ENCODE results near the gene NIPAL3. TPM values are rescaled to one million over a fixed set of nuclear protein-coding genes. Genes with fewer than 3 reads are reported as not detected.

NIPAL3 gene
- total RNA-seq, 1 donor from 2014 or later, result 21.3 TPM

DNA sequence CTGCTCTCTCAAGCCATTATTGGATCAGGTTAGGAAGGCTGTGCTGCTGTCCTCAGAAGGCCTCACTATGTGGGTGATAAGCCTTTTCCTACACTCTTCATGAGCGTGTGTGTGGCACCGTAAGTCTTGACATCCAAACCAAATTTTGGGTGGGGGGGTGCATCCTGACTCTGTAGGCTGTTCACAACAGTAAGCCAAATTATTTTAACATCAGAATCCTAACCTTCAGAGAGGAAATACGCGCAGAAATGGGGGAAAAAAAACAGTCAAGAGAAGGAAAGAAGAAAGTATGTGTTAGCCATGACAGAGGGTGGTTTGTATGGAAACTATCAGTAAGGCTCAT is 23.0 kb upstream of the NIPAL3 start:
- Mint-ChIP-seq H3K4me3 (no peak overlapping the region), H3K9me3 (peaks cover 3% of the 10 kb centered on the region), H3K4me1 (peaks cover 28% of the 10 kb centered on the region), H3K36me3 (peaks cover 6% of the 10 kb centered on the region), H3K27ac (no peak overlapping the region), H3K27me3 (ENCODE audit: low read depth) (no peaks in the 10 kb centered on the region)
- TF ChIP-seq, protein P1, sequence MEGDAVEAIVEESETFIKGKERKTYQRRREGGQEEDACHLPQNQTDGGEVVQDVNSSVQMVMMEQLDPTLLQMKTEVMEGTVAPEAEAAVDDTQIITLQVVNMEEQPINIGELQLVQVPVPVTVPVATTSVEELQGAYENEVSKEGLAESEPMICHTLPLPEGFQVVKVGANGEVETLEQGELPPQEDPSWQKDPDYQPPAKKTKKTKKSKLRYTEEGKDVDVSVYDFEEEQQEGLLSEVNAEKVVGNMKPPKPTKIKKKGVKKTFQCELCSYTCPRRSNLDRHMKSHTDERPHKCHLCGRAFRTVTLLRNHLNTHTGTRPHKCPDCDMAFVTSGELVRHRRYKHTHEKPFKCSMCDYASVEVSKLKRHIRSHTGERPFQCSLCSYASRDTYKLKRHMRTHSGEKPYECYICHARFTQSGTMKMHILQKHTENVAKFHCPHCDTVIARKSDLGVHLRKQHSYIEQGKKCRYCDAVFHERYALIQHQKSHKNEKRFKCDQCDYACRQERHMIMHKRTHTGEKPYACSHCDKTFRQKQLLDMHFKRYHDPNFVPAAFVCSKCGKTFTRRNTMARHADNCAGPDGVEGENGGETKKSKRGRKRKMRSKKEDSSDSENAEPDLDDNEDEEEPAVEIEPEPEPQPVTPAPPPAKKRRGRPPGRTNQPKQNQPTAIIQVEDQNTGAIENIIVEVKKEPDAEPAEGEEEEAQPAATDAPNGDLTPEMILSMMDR (IDR thresholded peaks at IDR 0.05; ENCODE audit: unreplicated experiment), result no peak
- no peak for DNase-seq (ENCODE audit: low spot score in 2 of 2, unreplicated experiment in 2 of 2)

DNA sequence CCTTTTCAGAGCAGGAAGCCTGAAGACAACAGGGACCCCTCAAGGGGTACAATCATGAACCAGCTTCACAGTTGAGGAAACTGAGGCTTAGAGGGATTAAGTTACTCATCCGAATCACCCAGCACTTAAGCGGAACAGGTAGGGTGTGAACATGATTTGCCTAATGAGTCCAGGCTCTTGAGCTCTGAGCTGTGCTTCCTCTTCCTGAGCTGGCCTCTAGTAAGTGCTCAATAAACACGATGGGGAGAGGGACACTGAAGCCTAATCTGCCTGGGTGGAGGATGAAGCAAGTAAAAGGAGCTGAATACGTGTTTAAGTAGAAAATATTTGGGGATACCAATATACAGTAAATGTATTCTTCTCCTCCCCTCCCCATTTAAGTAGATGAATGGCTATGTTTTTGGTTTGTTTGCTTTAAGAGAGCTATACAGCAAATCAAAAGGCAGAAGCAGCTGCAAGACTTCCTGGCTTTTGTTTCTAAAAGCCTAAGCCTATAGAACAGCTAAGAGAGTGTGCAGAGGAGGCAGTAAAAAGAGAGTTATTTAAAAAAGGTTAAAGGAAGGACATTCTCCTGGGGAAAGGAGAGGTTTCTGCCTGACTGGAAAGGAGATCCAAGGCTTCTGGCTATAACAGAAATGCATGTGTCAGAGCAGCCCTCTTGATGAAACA is 22.5 kb upstream of the NIPAL3 start:
- no peaks in the 10 kb centered on the region for H3K27me3 Mint-ChIP-seq (ENCODE audit: low read depth)
- DNase-seq (ENCODE audit: low spot score in 2 of 2, unreplicated experiment in 2 of 2), result no peak
- peaks cover 6% of the 10 kb centered on the region for H3K36me3 Mint-ChIP-seq
- peak overlapping the region; percentile 27 for H3K27ac Mint-ChIP-seq
- TF ChIP-seq, protein P1 (IDR thresholded peaks at IDR 0.05; ENCODE audit: unreplicated experiment), result no peak
- H3K4me3 Mint-ChIP-seq, result no peak overlapping the region
- H3K4me1 Mint-ChIP-seq, result peaks cover 28% of the 10 kb centered on the region
- peaks cover 3% of the 10 kb centered on the region for H3K9me3 Mint-ChIP-seq

DNA sequence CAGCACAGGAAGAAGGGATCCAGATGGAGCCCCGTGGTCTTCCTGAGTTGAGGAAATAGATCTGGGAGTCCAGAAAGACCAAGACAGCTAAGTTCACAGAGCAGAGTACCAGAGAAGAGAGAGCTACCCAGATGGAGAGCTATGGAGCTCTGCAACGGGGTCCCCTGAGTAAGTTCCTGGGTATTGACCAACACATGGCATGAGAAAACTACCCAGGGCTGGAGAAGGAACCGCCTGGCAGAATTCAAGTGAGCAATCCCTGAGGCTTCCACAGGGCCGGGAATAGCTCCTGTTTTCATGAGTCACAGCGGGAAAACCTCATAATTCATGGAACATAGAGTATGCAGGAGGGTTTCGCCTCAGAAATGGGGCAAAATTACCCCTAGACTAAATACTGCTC is 21.7 kb upstream of the NIPAL3 start:
- TF ChIP-seq, protein P1 (IDR thresholded peaks at IDR 0.05; ENCODE audit: unreplicated experiment), result no peak
- Mint-ChIP-seq H3K27me3 (ENCODE audit: low read depth) (no peaks in the 10 kb centered on the region), H3K9me3 (peaks cover 3% of the 10 kb centered on the region), H3K27ac (peak overlapping the region; percentile 27), H3K4me3 (no peak overlapping the region), H3K4me1 (peaks cover 28% of the 10 kb centered on the region), H3K36me3 (peaks cover 6% of the 10 kb centered on the region)
- DNase-seq (ENCODE audit: low spot score in 2 of 2, unreplicated experiment in 2 of 2), result no peak

DNA sequence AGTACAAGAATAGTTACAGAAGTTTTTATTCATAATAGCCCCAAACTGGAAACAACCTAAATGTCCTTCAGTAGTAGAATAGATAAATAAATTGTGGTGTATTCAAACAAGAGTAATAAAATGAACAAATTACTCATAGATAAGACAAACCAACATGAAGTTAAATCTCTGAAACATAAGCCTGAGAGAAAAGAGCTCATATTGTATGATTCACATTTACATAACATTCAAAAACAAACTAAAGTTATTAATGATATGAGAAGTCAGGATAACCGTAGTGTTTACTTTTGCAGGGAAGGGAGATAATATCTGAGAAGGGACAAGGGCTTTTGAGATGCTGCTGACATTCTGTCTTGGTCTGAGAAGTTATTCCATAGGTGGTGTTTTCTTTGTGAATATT is 15.5 kb upstream of the NIPAL3 start:
- H3K4me1 Mint-ChIP-seq, result no peaks in the 10 kb centered on the region

DNA sequence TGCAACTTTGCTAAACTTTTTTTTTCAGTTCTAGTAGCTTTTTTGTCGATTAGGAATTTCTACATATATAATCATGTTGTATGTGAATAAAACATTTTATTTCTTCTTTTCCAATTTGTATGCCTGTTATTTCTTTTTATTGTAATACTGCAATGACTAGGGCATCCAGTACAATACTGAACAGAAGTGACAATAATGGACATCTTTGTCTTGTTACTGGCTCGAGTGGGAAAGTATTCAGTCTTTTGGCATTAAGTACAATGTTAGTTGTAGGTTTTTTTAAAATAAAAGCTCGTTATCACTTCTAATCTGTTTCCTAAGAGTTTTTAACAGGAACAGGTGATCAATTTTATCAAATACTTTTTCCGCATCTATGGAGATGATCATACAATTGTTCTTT is 11.8 kb upstream of the NIPAL3 start:
- Mint-ChIP-seq H3K4me1 (no peaks in the 10 kb centered on the region), H3K36me3 (peaks cover 25% of the 10 kb centered on the region), H3K4me3 (no peak overlapping the region), H3K9me3 (peaks cover 16% of the 10 kb centered on the region), H3K27me3 (ENCODE audit: low read depth) (no peaks in the 10 kb centered on the region), H3K27ac (no peak overlapping the region)
- TF ChIP-seq, protein P1 (IDR thresholded peaks at IDR 0.05; ENCODE audit: unreplicated experiment), result no peak
- no peak for DNase-seq (ENCODE audit: low spot score in 2 of 2, unreplicated experiment in 2 of 2)

More for the DNA sequence above, 15.5 kb upstream of the NIPAL3 start:
- H3K36me3 Mint-ChIP-seq, result peaks cover 21% of the 10 kb centered on the region
- no peak overlapping the region for H3K27ac Mint-ChIP-seq
- H3K9me3 Mint-ChIP-seq, result peaks cover 3% of the 10 kb centered on the region
- H3K27me3 Mint-ChIP-seq (ENCODE audit: low read depth), result no peaks in the 10 kb centered on the region
- no peak for DNase-seq (ENCODE audit: low spot score in 2 of 2, unreplicated experiment in 2 of 2)
- TF ChIP-seq, protein P1 (IDR thresholded peaks at IDR 0.05; ENCODE audit: unreplicated experiment), result no peak
- no peak overlapping the region for H3K4me3 Mint-ChIP-seq

Data from mesothelial cell of epicardium (in vitro differentiated cells).